Transverse colon (tissue), 4 donors: ENCODE data around the gene TMEM114. TPM values are rescaled to one million over a fixed set of nuclear protein-coding genes. Genes with fewer than 3 reads are reported as not detected.
A peak's percentile ranks its signal among the peaks of the same experiment; 100 is the strongest.

Experiments used
- DNase-seq: peaks from one replicate; pipeline ENCODE4 v3.0.0-alpha.2; 2019
- H3K27ac ChIP-seq, 4 donors: fragments of 200-600 bp; sonication (generic); 2 replicates each; pipeline ENCODE4 v1.5.1; 2016 to 2018; ENCODE audit warnings: inconsistent platforms in 4 of 4
- H3K27me3 ChIP-seq: fragments of 200-600 bp; sonication (generic); 2 replicates; pipeline ENCODE4 v1.5.1; 2017; ENCODE audit warnings: inconsistent platforms
- H3K36me3 ChIP-seq, 4 donors: fragments of 200-600 bp; sonication (generic); 2 replicates each; pipeline ENCODE4 v1.5.1; 2017 to 2019; ENCODE audit warnings: inconsistent platforms in 4 of 4
- H3K4me1 ChIP-seq, 4 donors: fragments of 200-600 bp; sonication (generic); 2 replicates each; pipeline ENCODE4 v1.5.1; 2017 to 2020; ENCODE audit warnings: inconsistent platforms in 4 of 4
- H3K4me3 ChIP-seq, 4 donors: fragments of 200-600 bp; sonication (generic); 1 replicate in 1 of 4; 2 replicates in 3 of 4; pipeline versions ENCODE4 v1.5.1 to v1.6.1; 2017 to 2019; ENCODE audit warnings: inconsistent platforms in 4 of 4
- H3K9me3 ChIP-seq, 2 donors: fragments of 200-600 bp; sonication (generic); 2 replicates each; pipeline ENCODE4 v1.5.1; 2017 to 2019; ENCODE audit warnings: inconsistent platforms in 2 of 2
- CTCF ChIP-seq, 5 experiments: fragments of 200-600 bp in 3 of 5; fragments of 450-650 bp in 2 of 5; sonication (generic) in 3 of 5; IDR thresholded peaks; 1 replicate in 2 of 5; 2 replicates in 3 of 5; pipeline ENCODE4 v1.5.1; 2016 to 2017; ENCODE audit warnings: antibody characterized with exemption in 5 of 5, inconsistent platforms in 3 of 5, mild to moderate bottlenecking in 2 of 5, moderate library complexity in 1 of 5
- EP300 ChIP-seq: sonication (generic); formaldehyde crosslinking; IDR thresholded peaks from one replicate; pipeline ENCODE4 v1.6.1; 2017; ENCODE audit warnings: antibody characterized with exemption, low read depth
- POLR2A ChIP-seq: fragments of 450-650 bp; IDR thresholded peaks from one replicate; pipeline ENCODE4 v1.6.1; 2016; ENCODE audit warnings: antibody characterized with exemption, mild to moderate bottlenecking, moderate library complexity
- POLR2AphosphoS5 ChIP-seq, 3 donors: sonication (generic); formaldehyde crosslinking; IDR thresholded peaks; one replicate each; pipeline ENCODE4 v1.6.1; 2016; ENCODE audit warnings: antibody characterized with exemption in 3 of 3
- WGBS, 2 donors: methylation state at CpG; one replicate each; pipeline ENCODE4 v1.1.5; 2018; ENCODE audit warnings: low coverage in 1 of 2; 5-methylcytosine and 5-hydroxymethylcytosine counted together
- in situ Hi-C, 4 donors: fragments of 200-750 bp; cut with MboI; loops; one replicate each; pipeline versions ENCODE4 v1.15.0 to v1.15.1; 2017; ENCODE audit warnings: low sequenced_read_pairs in 3 of 4, low pct_ligation_motif_present in 1 of 4, low pct_unique_long_range_greater_than_20kb in 1 of 4
- intact Hi-C: fragments of 100-400 bp; cut with DNase I; formaldehyde crosslinking; loops from one replicate; pipeline ENCODE4 v1.15.1; 2023; ENCODE audit warnings: low total_unique reads
- total RNA-seq, 4 donors: library from RNA; depleted of rRNA; stranded (reverse); fragments of >200 nt; gene quantifications; one replicate each; pipeline ENCODE4 v1.1.0, GENCODE V29; 2016

Gene TMEM114
- total RNA-seq, 4 donors from 2014 or later, result not detected

- Histone ChIP-seq H3K9me3 (no peaks in the 10 kb centered on the region), H3K27me3 (peaks cover 53% of the 10 kb centered on the region), H3K27ac (no peak overlapping the region), H3K36me3 (no peaks in the 10 kb centered on the region), H3K4me3 (peak overlapping the region in 1 of 4 donors; percentile 22), H3K4me1 (peaks cover 0 to 15% (median 10%) of the 10 kb centered on the region in 4 donors)
- WGBS, 2 donors, result 14% methylated on average over 23 of the region's 64 CpGs; no CpG with 5 or more reads in 1 of the 2 donors
- in situ Hi-C loops (no loop called here), intact Hi-C loops (no loop called here)
- no peak for TF ChIP-seq POLR2AphosphoS5 (IDR thresholded peaks at IDR 0.05)
- no peak for TF ChIP-seq CTCF (IDR thresholded peaks at IDR 0.05)
- no peak for TF ChIP-seq POLR2A
- TF ChIP-seq EP300, result no peak
- no peak for DNase-seq
Measured at GRCh38 chr16:8589057-8589899, 1.0 kb downstream of the TMEM114 start.

DNA sequence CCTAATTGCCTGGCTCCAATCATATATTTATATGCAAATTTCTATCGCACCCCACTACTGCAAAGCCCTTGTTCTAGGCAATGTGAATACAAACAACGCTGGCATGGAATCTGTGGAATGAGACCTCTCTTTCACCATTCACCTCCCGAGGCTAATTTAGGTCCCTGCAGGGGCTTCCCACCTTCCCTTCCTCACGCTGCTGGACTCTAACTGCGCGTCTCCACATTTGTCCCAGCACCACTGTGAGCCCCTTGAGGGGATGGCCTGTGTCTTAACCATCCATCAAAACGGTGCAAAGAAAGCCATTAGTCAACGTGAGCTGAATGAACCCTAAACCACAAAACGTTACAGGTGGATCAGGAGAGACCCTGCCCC is 1.6 kb downstream of the TMEM114 start:
- Histone ChIP-seq H3K27ac (no peak overlapping the region), H3K4me1 (peaks cover 0 to 15% (median 10%) of the 10 kb centered on the region in 4 donors), H3K27me3 (peaks cover 53% of the 10 kb centered on the region), H3K4me3 (no peak overlapping the region), H3K9me3 (no peaks in the 10 kb centered on the region), H3K36me3 (no peaks in the 10 kb centered on the region)
- DNase-seq, result no peak
- in situ Hi-C loops (no loop called here), intact Hi-C loops (no loop called here)
- WGBS, 2 donors, result 9 to 23% methylated on average over 4 to 9 of the region's 9 CpGs
- no peak for TF ChIP-seq POLR2AphosphoS5 (IDR thresholded peaks at IDR 0.05)
- TF ChIP-seq POLR2A, result no peak
- TF ChIP-seq EP300, result no peak
- no peak for TF ChIP-seq CTCF (IDR thresholded peaks at IDR 0.05)

- intact Hi-C loops (no loop called here), in situ Hi-C loops (no loop called here)
- Histone ChIP-seq H3K27me3 (peaks cover 41% of the 10 kb centered on the region), H3K4me3 (no peak overlapping the region), H3K27ac (no peak overlapping the region), H3K4me1 (peaks cover 0 to 15% (median 10%) of the 10 kb centered on the region in 4 donors), H3K36me3 (no peaks in the 10 kb centered on the region), H3K9me3 (no peaks in the 10 kb centered on the region)
- no peak for DNase-seq
- no peak for TF ChIP-seq EP300
- TF ChIP-seq CTCF (IDR thresholded peaks at IDR 0.05), result no peak
- no peak for TF ChIP-seq POLR2A
- TF ChIP-seq POLR2AphosphoS5 (IDR thresholded peaks at IDR 0.05), result no peak
Measured at GRCh38 chr16:8587065-8587464, 3.2 kb downstream of the TMEM114 start.

- WGBS, 2 donors, result 75 to 83% methylated on average over 1 to 3 of the region's 3 CpGs
- Histone ChIP-seq H3K27me3 (peaks cover 36% of the 10 kb centered on the region), H3K4me1 (peaks cover 0 to 15% (median 10%) of the 10 kb centered on the region in 4 donors), H3K36me3 (no peaks in the 10 kb centered on the region), H3K9me3 (no peaks in the 10 kb centered on the region), H3K4me3 (no peak overlapping the region), H3K27ac (no peak overlapping the region)
- in situ Hi-C loops (no loop called here), intact Hi-C loops (no loop called here)
- DNase-seq, result no peak
- TF ChIP-seq POLR2A (no peak), EP300 (no peak), POLR2AphosphoS5 (IDR thresholded peaks at IDR 0.05) (no peak), CTCF (IDR thresholded peaks at IDR 0.05) (no peak)
Measured at GRCh38 chr16:8585857-8586256, 4.5 kb downstream of the TMEM114 start.
